ENCODE results near the gene TTYH2. TPM values are rescaled to one million over a fixed set of nuclear protein-coding genes. Genes with fewer than 3 reads are reported as not detected.

Gene TTYH2
- total RNA-seq, 1 donor from 2014 or later, result 6.8 TPM

GRCh38 chr17:74243013-74243755 lies 29.8 kb downstream of the TTYH2 start:
- H3K4me1 Mint-ChIP-seq (ENCODE audit: unreplicated experiment), result peaks cover 5% of the 10 kb centered on the region
- H3K9me3 Mint-ChIP-seq (ENCODE audit: unreplicated experiment), result no peaks in the 10 kb centered on the region
- no peak overlapping the region for H3K4me3 Mint-ChIP-seq (ENCODE audit: unreplicated experiment)
- H3K27ac Mint-ChIP-seq (ENCODE audit: unreplicated experiment), result no peak overlapping the region
- H3K27me3 Mint-ChIP-seq (ENCODE audit: unreplicated experiment), result peaks cover 8% of the 10 kb centered on the region
- H3K36me3 Mint-ChIP-seq (ENCODE audit: low read depth, unreplicated experiment), result no peaks in the 10 kb centered on the region
- no peak for TF ChIP-seq CTCF (IDR thresholded peaks at IDR 0.05; ENCODE audit: unreplicated experiment)
- no peak for DNase-seq (ENCODE audit: low spot score)

GRCh38 chr17:74244128-74244527 lies 30.8 kb downstream of the TTYH2 start:
- Mint-ChIP-seq H3K9me3 (ENCODE audit: unreplicated experiment) (no peaks in the 10 kb centered on the region), H3K4me3 (ENCODE audit: unreplicated experiment) (no peak overlapping the region), H3K36me3 (ENCODE audit: low read depth, unreplicated experiment) (no peaks in the 10 kb centered on the region), H3K27me3 (ENCODE audit: unreplicated experiment) (peaks cover 14% of the 10 kb centered on the region), H3K27ac (ENCODE audit: unreplicated experiment) (no peak overlapping the region), H3K4me1 (ENCODE audit: unreplicated experiment) (peaks cover 5% of the 10 kb centered on the region)
- no peak for TF ChIP-seq CTCF (IDR thresholded peaks at IDR 0.05; ENCODE audit: unreplicated experiment)
- DNase-seq (ENCODE audit: low spot score), result no peak

GRCh38 chr17:74244548-74244947 lies 31.2 kb downstream of the TTYH2 start:
- H3K27me3 Mint-ChIP-seq (ENCODE audit: unreplicated experiment), result peaks cover 14% of the 10 kb centered on the region
- H3K4me1 Mint-ChIP-seq (ENCODE audit: unreplicated experiment), result peaks cover 5% of the 10 kb centered on the region

DNA sequence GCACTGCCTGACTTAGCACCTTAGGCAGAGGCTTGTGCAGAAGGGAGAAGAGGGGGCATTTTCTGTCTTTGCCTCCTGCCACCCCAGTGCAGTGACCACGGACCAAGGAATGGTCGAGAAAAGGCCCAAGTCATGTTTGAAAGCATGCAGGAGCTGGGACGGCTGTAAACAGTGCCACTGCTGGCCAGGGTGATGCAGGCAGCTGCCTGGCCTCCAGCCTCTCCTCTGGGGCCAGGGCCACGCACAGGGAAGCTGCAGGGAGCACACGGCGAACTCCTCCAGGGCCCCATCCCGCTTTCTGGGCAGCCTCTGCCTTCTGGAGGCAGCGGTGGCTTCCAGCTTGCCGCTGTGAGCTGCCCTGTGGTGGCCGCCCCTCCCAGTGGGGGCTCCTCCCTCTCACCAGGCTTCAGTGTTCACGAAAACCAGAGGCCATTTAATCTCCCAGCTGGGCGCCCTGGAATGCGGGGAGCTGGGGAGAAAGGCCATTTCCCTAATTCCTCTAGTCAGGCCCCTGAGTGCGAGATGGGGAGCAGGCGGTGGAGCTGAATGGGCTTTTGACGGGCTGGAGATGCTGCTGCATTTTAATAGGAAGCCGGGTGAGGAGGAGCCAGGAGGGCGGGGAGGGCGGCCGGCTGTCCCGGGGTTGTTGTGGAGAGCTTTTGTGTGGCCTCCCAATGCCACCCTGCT lies 31.9 kb downstream of the TTYH2 start:
- no peak overlapping the region for H3K4me3 Mint-ChIP-seq (ENCODE audit: unreplicated experiment)
- no peak for TF ChIP-seq CTCF (IDR thresholded peaks at IDR 0.05; ENCODE audit: unreplicated experiment)
- no peak overlapping the region for H3K27ac Mint-ChIP-seq (ENCODE audit: unreplicated experiment)
- peaks cover 14% of the 10 kb centered on the region for H3K27me3 Mint-ChIP-seq (ENCODE audit: unreplicated experiment)
- peak; percentile 28 for DNase-seq (ENCODE audit: low spot score)
- no peaks in the 10 kb centered on the region for H3K9me3 Mint-ChIP-seq (ENCODE audit: unreplicated experiment)
- peaks cover 5% of the 10 kb centered on the region for H3K4me1 Mint-ChIP-seq (ENCODE audit: unreplicated experiment)
- no peaks in the 10 kb centered on the region for H3K36me3 Mint-ChIP-seq (ENCODE audit: low read depth, unreplicated experiment)

More at GRCh38 chr17:74244548-74244947, 31.2 kb downstream of the TTYH2 start:
- TF ChIP-seq CTCF (IDR thresholded peaks at IDR 0.05; ENCODE audit: unreplicated experiment), result no peak
- no peak overlapping the region for H3K4me3 Mint-ChIP-seq (ENCODE audit: unreplicated experiment)
- H3K27ac Mint-ChIP-seq (ENCODE audit: unreplicated experiment), result no peak overlapping the region
- no peak for DNase-seq (ENCODE audit: low spot score)
- H3K9me3 Mint-ChIP-seq (ENCODE audit: unreplicated experiment), result no peaks in the 10 kb centered on the region
- no peaks in the 10 kb centered on the region for H3K36me3 Mint-ChIP-seq (ENCODE audit: low read depth, unreplicated experiment)

DNA sequence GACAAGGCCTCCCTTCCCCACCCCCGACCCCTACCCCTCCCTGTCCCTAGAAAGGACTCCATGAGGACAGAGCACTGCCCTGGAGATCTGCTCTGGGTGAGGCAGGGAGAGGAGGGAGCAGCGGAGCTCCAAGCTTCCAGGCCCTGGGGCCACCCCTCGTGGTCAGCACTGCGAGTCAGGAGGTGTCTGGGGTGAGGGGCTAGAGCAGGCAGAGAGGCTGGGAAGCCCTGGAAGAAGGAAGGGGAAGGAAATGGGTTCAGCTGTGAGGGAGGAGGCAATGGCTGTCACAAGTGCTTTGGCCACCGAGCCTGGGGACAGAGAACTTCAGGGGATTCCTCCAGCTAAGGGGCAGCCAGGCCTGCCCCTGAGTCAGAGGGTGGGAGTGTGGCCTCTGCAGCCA lies 32.5 kb downstream of the TTYH2 start:
- H3K4me1 Mint-ChIP-seq (ENCODE audit: unreplicated experiment), result peaks cover 5% of the 10 kb centered on the region
- TF ChIP-seq CTCF (IDR thresholded peaks at IDR 0.05; ENCODE audit: unreplicated experiment), result no peak
- H3K27ac Mint-ChIP-seq (ENCODE audit: unreplicated experiment), result no peak overlapping the region
- no peaks in the 10 kb centered on the region for H3K9me3 Mint-ChIP-seq (ENCODE audit: unreplicated experiment)
- peaks cover under 1% of the 10 kb centered on the region for H3K36me3 Mint-ChIP-seq (ENCODE audit: low read depth, unreplicated experiment)
- peaks cover 17% of the 10 kb centered on the region for H3K27me3 Mint-ChIP-seq (ENCODE audit: unreplicated experiment)
- DNase-seq (ENCODE audit: low spot score), result no peak
- no peak overlapping the region for H3K4me3 Mint-ChIP-seq (ENCODE audit: unreplicated experiment)
